T-helper 1 cell treated with Interleukin-12 subunit alpha and Interleukin-12 subunit beta and Interleukin-4 antibody, amounts not matched to agents 30 ng/mL and 1 ng/mL, for 36 hours (primary cell): ENCODE measurements around the gene UCN2. TPM values are rescaled to one million over a fixed set of nuclear protein-coding genes. Genes with fewer than 3 reads are reported as not detected.

ENCODE experiments used
- total RNA-seq: library from RNA; stranded (reverse); gene quantifications from 2 replicates; pipeline ENCODE4 v1.2.3, GENCODE V29; 2022

The UCN2 gene
- total RNA-seq, 1 donor from 2014 or later, result not detected

Other genes with a start within 250 kb of the UCN2 start
- gene SPINK8, start 230.1 kb downstream of the UCN2 start, total RNA-seq, result not detected in 2 replicates
- not detected in 2 replicates for gene FBXW12, start 191.6 kb downstream of the UCN2 start, total RNA-seq
- 3.3 and 6.9 TPM in 2 replicates for gene PLXNB1, start 133.7 kb downstream of the UCN2 start, total RNA-seq
- 15.9 and 16.7 TPM in 2 replicates for gene CCDC51, start 123.7 kb downstream of the UCN2 start, total RNA-seq
- gene TMA7, start 123.5 kb downstream of the UCN2 start, total RNA-seq, result 218 and 228 TPM in 2 replicates
- gene ATRIP, start 117.0 kb downstream of the UCN2 start, total RNA-seq, result 17.0 and 17.4 TPM in 2 replicates
- gene SHISA5, start 59.6 kb downstream of the UCN2 start, total RNA-seq, result 244 and 245 TPM in 2 replicates
- gene PFKFB4, start 7.0 kb downstream of the UCN2 start, total RNA-seq, result 8.1 and 8.8 TPM in 2 replicates
- 1.4 and 1.9 TPM in 2 replicates for gene COL7A1, start 31.5 kb upstream of the UCN2 start, total RNA-seq
- 143 and 146 TPM in 2 replicates for gene UQCRC1, start 45.9 kb upstream of the UCN2 start, total RNA-seq
- 0.34 TPM in 1 of 2 replicates, not detected in the other for gene TMEM89, start 58.0 kb upstream of the UCN2 start, total RNA-seq
- gene SLC26A6, start 71.7 kb upstream of the UCN2 start, total RNA-seq, result 40.1 and 43.0 TPM in 2 replicates
- 6.0 and 7.4 TPM in 2 replicates for gene CELSR3, start 99.1 kb upstream of the UCN2 start, total RNA-seq
- gene NCKIPSD, start 122.1 kb upstream of the UCN2 start, total RNA-seq, result 28.6 and 30.0 TPM in 2 replicates
- gene IP6K2, start 153.4 kb upstream of the UCN2 start, total RNA-seq, result 57.3 and 57.6 TPM in 2 replicates